ENCODE results near the gene MAST3.

GRCh38 chr19:18152817-18153555 is 55.4 kb downstream of the MAST3 start, which contains the start of gene PIK3R2:
- TF ChIP-seq CTCF (IDR thresholded peaks at IDR 0.05 in 2 of 3, conservative IDR thresholded peaks at IDR 0.05 in 1 of 3; ENCODE audit: borderline replicate concordance in 1 of 3, insufficient read depth in 1 of 3, low read depth in 2 of 3, low read length in 2 of 3), result no peak
- TF ChIP-seq POLR2AphosphoS5 (IDR thresholded peaks at IDR 0.05; ENCODE audit: low read depth, low read length), result peak; percentile 51
- TF ChIP-seq MAX (IDR thresholded peaks at IDR 0.05), result no peak
- no peak for TF ChIP-seq CEBPB (IDR thresholded peaks at IDR 0.05; ENCODE audit: low read depth)
- no peak; the same call in 1 of the 2 replicates for TF ChIP-seq ELF1 (IDR thresholded peaks at IDR 0.05; ENCODE audit: borderline replicate concordance, low read depth)
- TF ChIP-seq YY1 (IDR thresholded peaks at IDR 0.05; ENCODE audit: extremely low read depth, insufficient replicate concordance, low read depth, low read length), result no peak
- no peak for TF ChIP-seq REST (IDR thresholded peaks at IDR 0.05; ENCODE audit: low read depth)
- TF ChIP-seq ZFX (IDR thresholded peaks at IDR 0.05), result peak; percentile 83; the same call in 1 of the 2 replicates
- peak; percentile 20 for TF ChIP-seq POLR2A (IDR thresholded peaks at IDR 0.05; ENCODE audit: borderline replicate concordance, extremely low read depth, insufficient read depth, insufficient read length)
- TF ChIP-seq SRF (IDR thresholded peaks at IDR 0.05; ENCODE audit: low read depth), result no peak
- no peak; the same call in 1 of the 2 replicates for TF ChIP-seq SIN3A (IDR thresholded peaks at IDR 0.05; ENCODE audit: low read depth)
- no peak for TF ChIP-seq RAD21 (IDR thresholded peaks at IDR 0.05; ENCODE audit: low read depth)
- TF ChIP-seq CBX3 (IDR thresholded peaks at IDR 0.05; ENCODE audit: low read depth), result no peak

Data from HCT116 (cell line).